RPMI8226 (cell line): ENCODE measurements around the gene PRDM2.
"Not testable (repeated sequence)": the region's sequence is repeated elsewhere in the genome, so short reads cannot be mapped to it uniquely, and the experiment has no call there.

Experiments
- DNase-seq: peaks from one replicate; pipeline ENCODE4 v3.0.0-alpha.2; 2015

The PRDM2 gene

GRCh38 chr1:13699936-13700520, at the start of gene PRDM2:
Gene PRDM2 (plus strand): TSS chr1:13700188. CDS start chr1:13715606, 15,418 bp downstream.
- peak; percentile 63 for DNase-seq

- DNase-seq, result no peak
These were observed 48.7 kb upstream of the PRDM2 start for GRCh38 chr1:13651279-13651678.

GRCh38 chr1:13652238-13652637, 47.8 kb upstream of the PRDM2 start:
- no peak for DNase-seq

- no peak for DNase-seq
These were observed 38.4 kb upstream of the PRDM2 start for GRCh38 chr1:13661539-13661938.

GRCh38 chr1:13662493-13662892, 37.5 kb upstream of the PRDM2 start:
- peak; percentile 46 for DNase-seq

- DNase-seq, result no peak
These were observed 36.0 kb upstream of the PRDM2 start for GRCh38 chr1:13663969-13664368.

- peak; percentile 97 for DNase-seq
These were observed 35.5 kb upstream of the PRDM2 start for GRCh38 chr1:13664451-13664850.

- peak; percentile 69 for DNase-seq
These were observed 33.7 kb upstream of the PRDM2 start for GRCh38 chr1:13666317-13666716.

- DNase-seq, result no peak
These were observed 32.3 kb upstream of the PRDM2 start for GRCh38 chr1:13667691-13668090.

- peak; percentile 29 for DNase-seq
These were observed 25.6 kb upstream of the PRDM2 start for GRCh38 chr1:13674377-13674776.

- no peak for DNase-seq
These were observed 24.8 kb upstream of the PRDM2 start for GRCh38 chr1:13675151-13675651.

GRCh38 chr1:13677896-13678295, 22.1 kb upstream of the PRDM2 start:
- no peak for DNase-seq

- no peak for DNase-seq
These were observed 20.3 kb upstream of the PRDM2 start for GRCh38 chr1:13679651-13680050.

- DNase-seq, result peak; percentile 84
These were observed 19.4 kb upstream of the PRDM2 start for GRCh38 chr1:13680609-13681008.

GRCh38 chr1:13681921-13682320, 18.1 kb upstream of the PRDM2 start:
- DNase-seq, result no peak

- DNase-seq, result no peak
These were observed 17.5 kb upstream of the PRDM2 start for GRCh38 chr1:13682444-13682843.

GRCh38 chr1:13683206-13683605, 16.8 kb upstream of the PRDM2 start:
- no peak for DNase-seq

- DNase-seq, result peak; percentile 27
These were observed 12.8 kb upstream of the PRDM2 start for GRCh38 chr1:13687151-13687715.

GRCh38 chr1:13693094-13693493, 6.9 kb upstream of the PRDM2 start:
- DNase-seq, result not testable (repeated sequence)

GRCh38 chr1:13694886-13695684, 4.9 kb upstream of the PRDM2 start:
- DNase-seq, result no peak

- DNase-seq, result peak; percentile 20
These were observed 2.2 kb upstream of the PRDM2 start for GRCh38 chr1:13697738-13698137.

- peak; percentile 12 for DNase-seq
These were observed 478 bp upstream of the PRDM2 start for GRCh38 chr1:13699510-13699909.

- peak; percentile 70 for DNase-seq
These were observed 708 bp downstream of the PRDM2 start for GRCh38 chr1:13700521-13701270.
